Activated CD4-positive, alpha-beta T cell treated with anti-CD3 and anti-CD28 coated beads for 1 hour (primary cell): Measurements from ENCODE around the gene OLFML2A.
A peak's percentile ranks its signal among the peaks of the same experiment; 100 is the strongest.
"Not testable (repeated sequence)": the region's sequence is repeated elsewhere in the genome, so short reads cannot be mapped to it uniquely, and the experiment has no call there.

ENCODE experiments used
- DNase-seq: peaks from one replicate; pipeline ENCODE4 v3.0.0-alpha.2; 2020

The OLFML2A gene

GRCh38 chr9:124831642-124832364, 54.9 kb downstream of the OLFML2A start:
- no peak for DNase-seq

GRCh38 chr9:124834591-124834990, 57.7 kb downstream of the OLFML2A start:
- no peak for DNase-seq

- DNase-seq: no peak
These were observed 58.2 kb downstream of the OLFML2A start for GRCh38 chr9:124835026-124835557.

- DNase-seq: not testable (repeated sequence)
These were observed 61.2 kb downstream of the OLFML2A start for GRCh38 chr9:124838132-124838531.

GRCh38 chr9:124838567-124839275, 61.8 kb downstream of the OLFML2A start:
- not testable (repeated sequence) for DNase-seq

- DNase-seq: no peak
These were observed 62.8 kb downstream of the OLFML2A start for GRCh38 chr9:124839612-124840299.

GRCh38 chr9:124840300-124840833, 63.4 kb downstream of the OLFML2A start:
- DNase-seq: no peak

GRCh38 chr9:124841075-124841821, 64.3 kb downstream of the OLFML2A start:
- DNase-seq: no peak

- no peak for DNase-seq
These were observed 66.6 kb downstream of the OLFML2A start for GRCh38 chr9:124843456-124844034.

- no peak for DNase-seq
These were observed 67.4 kb downstream of the OLFML2A start for GRCh38 chr9:124844291-124844690.

- DNase-seq: not testable (repeated sequence)
These were observed 69.5 kb downstream of the OLFML2A start for GRCh38 chr9:124846467-124846866.

- no peak for DNase-seq
These were observed 70.0 kb downstream of the OLFML2A start for GRCh38 chr9:124846969-124847368.

- no peak for DNase-seq
These were observed 72.9 kb downstream of the OLFML2A start for GRCh38 chr9:124849801-124850200.

GRCh38 chr9:124852121-124852828, 75.3 kb downstream of the OLFML2A start:
- no peak for DNase-seq

- peak; percentile 60 for DNase-seq
These were observed 76.0 kb downstream of the OLFML2A start, which contains the start of gene WDR38 for GRCh38 chr9:124852829-124853531. Gene WDR38, plus strand, starts transcription at chr9:124853460. Its CDS starts 72 bp downstream, at chr9:124853532.

GRCh38 chr9:124853605-124854143, 76.7 kb downstream of the OLFML2A start:
- no peak for DNase-seq

GRCh38 chr9:124854161-124854560, 77.2 kb downstream of the OLFML2A start:
- no peak for DNase-seq

GRCh38 chr9:124854822-124855221, 77.9 kb downstream of the OLFML2A start:
- no peak for DNase-seq

- no peak for DNase-seq
These were observed 78.6 kb downstream of the OLFML2A start for GRCh38 chr9:124855566-124855943.
